Measurements from ENCODE around the gene ZNF438. TPM values are rescaled to one million over a fixed set of nuclear protein-coding genes. Genes with fewer than 3 reads are reported as not detected.
A peak's percentile ranks its signal among the peaks of the same experiment; 100 is the strongest.

Gene ZNF438
- total RNA-seq, 4 donors from 2014 or later = 10.3 to 14.6 (median 13.6) TPM

DNA sequence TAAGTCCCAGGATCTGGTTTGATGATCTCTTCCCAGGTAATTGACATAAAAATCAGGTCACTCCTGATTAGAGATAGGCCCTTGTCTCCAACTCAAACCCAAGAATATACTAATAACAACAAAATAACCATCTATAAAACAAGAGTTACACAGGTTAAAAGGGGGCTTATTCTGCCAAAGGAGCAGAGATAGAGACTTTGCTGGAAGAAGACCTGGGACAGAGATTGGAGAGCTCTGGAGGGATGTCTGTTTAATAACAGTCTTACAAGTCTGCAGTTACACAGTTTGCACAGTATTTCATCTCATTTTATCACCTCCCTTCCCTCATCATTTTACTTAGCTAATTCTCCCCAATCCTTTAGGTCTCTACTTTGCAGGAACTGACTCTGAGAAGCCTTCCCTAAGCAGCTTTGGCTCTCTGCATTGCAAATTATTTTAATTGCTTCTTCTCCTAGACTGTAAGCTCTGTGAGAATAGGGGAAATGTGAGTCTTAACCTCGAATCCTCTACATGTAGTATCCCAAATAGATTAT lies 3.7 kb upstream of the ZNF438 start:
- WGBS, 2 donors (ENCODE audit: low coverage in 1 of 2) = 100% methylated on average over 1 of the region's 1 CpG; no CpG with 5 or more reads in 1 of the 2 donors

DNA sequence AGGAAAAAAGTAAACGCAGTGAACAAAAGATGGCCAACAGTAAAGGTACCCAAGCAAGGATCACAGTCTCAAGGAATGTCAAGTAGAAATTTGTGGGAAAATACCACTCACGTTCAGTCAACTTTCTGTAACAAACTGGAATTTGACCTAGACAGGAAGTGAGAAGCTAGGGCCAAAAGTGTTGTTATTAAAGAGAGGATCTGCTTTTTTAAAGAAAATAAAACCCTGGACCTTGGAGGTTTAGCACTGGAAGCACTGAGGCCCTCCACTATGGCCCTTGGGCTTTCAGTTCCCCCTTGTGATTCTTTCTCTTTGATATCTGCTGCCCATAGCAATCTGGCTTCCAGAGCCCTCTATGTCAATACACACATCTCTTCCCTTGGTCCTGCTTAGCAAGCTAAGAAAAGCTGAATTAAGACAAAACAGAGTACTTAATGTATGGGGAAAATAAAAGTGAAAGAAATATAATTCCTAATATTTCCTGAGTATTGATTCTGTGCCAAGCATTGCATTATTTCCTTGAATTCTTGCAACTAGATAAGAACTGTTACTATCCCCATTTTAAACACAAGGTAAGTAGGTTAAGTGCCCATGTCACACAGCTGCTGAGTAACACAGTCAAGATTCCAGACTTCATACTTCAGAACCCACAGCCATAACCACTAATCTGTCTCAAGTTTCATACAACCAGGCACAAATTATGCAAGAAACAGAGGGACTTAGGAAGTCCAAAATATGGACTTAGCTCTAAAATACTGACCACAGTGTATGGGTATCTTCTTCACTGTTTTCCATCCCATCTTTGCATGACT lies 2.6 kb upstream of the ZNF438 start:
- TF ChIP-seq POLR2A (IDR thresholded peaks at IDR 0.05) (no peak), POLR2AphosphoS5 (IDR thresholded peaks at IDR 0.05) (no peak), EP300 (IDR thresholded peaks at IDR 0.05) (no peak)
- TF ChIP-seq, protein P1, sequence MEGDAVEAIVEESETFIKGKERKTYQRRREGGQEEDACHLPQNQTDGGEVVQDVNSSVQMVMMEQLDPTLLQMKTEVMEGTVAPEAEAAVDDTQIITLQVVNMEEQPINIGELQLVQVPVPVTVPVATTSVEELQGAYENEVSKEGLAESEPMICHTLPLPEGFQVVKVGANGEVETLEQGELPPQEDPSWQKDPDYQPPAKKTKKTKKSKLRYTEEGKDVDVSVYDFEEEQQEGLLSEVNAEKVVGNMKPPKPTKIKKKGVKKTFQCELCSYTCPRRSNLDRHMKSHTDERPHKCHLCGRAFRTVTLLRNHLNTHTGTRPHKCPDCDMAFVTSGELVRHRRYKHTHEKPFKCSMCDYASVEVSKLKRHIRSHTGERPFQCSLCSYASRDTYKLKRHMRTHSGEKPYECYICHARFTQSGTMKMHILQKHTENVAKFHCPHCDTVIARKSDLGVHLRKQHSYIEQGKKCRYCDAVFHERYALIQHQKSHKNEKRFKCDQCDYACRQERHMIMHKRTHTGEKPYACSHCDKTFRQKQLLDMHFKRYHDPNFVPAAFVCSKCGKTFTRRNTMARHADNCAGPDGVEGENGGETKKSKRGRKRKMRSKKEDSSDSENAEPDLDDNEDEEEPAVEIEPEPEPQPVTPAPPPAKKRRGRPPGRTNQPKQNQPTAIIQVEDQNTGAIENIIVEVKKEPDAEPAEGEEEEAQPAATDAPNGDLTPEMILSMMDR (IDR thresholded peaks at IDR 0.05) = no peak
- H3K4me1 ChIP-seq = peaks cover 0 to 34% (median 3%) of the 10 kb centered on the region in 3 donors
- no peaks in the 10 kb centered on the region for H3K9me3 ChIP-seq
- no peak overlapping the region for H3K4me3 ChIP-seq
- 64 to 75% methylated on average over 2 of the region's 2 CpGs for WGBS, 2 donors (ENCODE audit: low coverage in 1 of 2)
- H3K27ac ChIP-seq = peak overlapping the region; percentile 1 to 50 (median 27)
- H3K36me3 ChIP-seq = no peaks in the 10 kb centered on the region
- no peak for ATAC-seq
- no peaks in the 10 kb centered on the region for H3K27me3 ChIP-seq

More for the DNA sequence above, 3.7 kb upstream of the ZNF438 start:
- no peak for ATAC-seq
- Histone ChIP-seq H3K4me1 (peaks cover 0 to 24% (median 3%) of the 10 kb centered on the region in 3 donors), H3K27ac (no peak overlapping the region), H3K9me3 (no peaks in the 10 kb centered on the region), H3K4me3 (no peak overlapping the region), H3K27me3 (no peaks in the 10 kb centered on the region), H3K36me3 (no peaks in the 10 kb centered on the region)
- no peak for TF ChIP-seq EP300 (IDR thresholded peaks at IDR 0.05)
- TF ChIP-seq POLR2A (IDR thresholded peaks at IDR 0.05) = no peak
- TF ChIP-seq, protein P1 (IDR thresholded peaks at IDR 0.05) = no peak
- no peak for TF ChIP-seq POLR2AphosphoS5 (IDR thresholded peaks at IDR 0.05)

DNA sequence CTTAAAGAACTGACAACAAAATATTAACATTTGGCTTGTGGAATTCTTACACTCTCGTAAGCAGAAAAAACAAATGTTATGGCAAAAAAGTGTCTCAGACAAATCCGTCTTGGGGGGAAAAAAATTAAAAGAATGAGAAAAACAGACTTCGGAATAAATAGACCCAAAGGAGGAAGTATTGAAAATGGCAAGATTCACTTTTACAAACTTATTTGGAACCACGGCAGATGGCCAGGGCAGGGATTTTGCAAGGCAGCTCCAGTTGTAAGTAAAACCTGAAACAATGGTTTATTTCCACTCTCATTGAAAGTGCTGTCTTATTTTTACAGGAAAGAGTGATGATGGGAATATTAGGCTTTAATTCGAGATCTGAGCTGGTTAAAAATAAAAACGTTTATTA lies 1.5 kb upstream of the ZNF438 start:
- Histone ChIP-seq H3K27me3 (no peaks in the 10 kb centered on the region), H3K27ac (peak overlapping the region in 3 of 4 donors; percentile 100), H3K9me3 (no peaks in the 10 kb centered on the region), H3K36me3 (no peaks in the 10 kb centered on the region), H3K4me1 (peaks cover 0 to 46% (median 7%) of the 10 kb centered on the region in 3 donors), H3K4me3 (peak overlapping the region in 1 of 2 donors; percentile 54)
- TF ChIP-seq POLR2AphosphoS5 (IDR thresholded peaks at IDR 0.05) (no peak), POLR2A (IDR thresholded peaks at IDR 0.05) (no peak), EP300 (IDR thresholded peaks at IDR 0.05) (no peak)
- TF ChIP-seq, protein P1 (IDR thresholded peaks at IDR 0.05) = no peak
- 45 to 64% methylated on average over 5 to 6 of the region's 6 CpGs for WGBS, 2 donors (ENCODE audit: low coverage in 1 of 2)
- no peak for ATAC-seq

DNA sequence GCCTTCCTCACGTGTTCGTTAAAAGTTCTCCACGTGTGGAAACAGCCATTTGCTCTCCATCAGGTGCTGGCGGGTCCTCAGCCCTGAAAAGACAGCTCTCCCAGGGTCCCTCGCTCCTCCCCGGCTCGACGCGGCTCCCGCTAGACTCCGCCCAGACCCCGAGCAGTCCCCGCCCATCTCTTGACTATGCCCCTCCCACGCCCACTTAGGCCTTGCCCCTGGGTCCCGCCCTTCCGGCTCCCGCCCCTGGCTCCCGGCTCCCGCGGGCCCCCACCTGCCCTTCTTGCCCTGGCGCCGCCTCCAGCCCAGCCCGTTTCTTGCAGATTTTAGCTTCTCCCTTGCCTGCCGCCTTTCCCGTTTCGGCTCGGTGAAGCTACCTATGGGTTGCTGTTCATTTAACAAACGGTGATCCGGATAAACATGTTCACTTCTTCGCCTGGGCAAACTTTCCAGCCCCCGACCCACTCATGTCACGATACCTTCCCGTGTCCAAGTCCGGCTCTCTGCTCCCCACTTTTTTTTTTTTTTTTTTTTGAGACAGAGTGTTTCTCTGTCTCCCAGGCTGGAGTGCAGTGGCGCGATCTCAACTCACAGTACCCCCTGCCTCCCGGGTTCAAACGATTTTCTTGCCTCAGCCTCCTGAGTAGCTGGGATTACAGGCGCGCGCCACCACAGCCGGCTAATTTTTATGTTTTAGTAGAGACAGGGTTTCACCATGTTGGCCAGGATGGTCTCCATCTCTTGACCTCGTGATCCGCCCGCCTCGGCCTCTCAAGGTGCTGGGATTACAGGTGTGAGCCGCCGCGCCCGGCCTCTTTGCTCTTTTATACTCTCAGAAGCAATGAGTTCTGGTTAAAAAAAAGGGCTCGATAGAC lies 830 bp upstream of the ZNF438 start:
- ATAC-seq = peak; percentile 94
- H3K27ac ChIP-seq = peak overlapping the region; percentile 97 to 100 (median 100)
- 3 to 25% methylated on average over 16 to 34 of the region's 51 CpGs for WGBS, 2 donors (ENCODE audit: low coverage in 1 of 2)
- no peaks in the 10 kb centered on the region for H3K27me3 ChIP-seq
- H3K36me3 ChIP-seq = no peaks in the 10 kb centered on the region
- peaks cover 0 to 50% (median 8%) of the 10 kb centered on the region in 3 donors for H3K4me1 ChIP-seq
- H3K9me3 ChIP-seq = no peaks in the 10 kb centered on the region
- TF ChIP-seq, protein P1 (IDR thresholded peaks at IDR 0.05) = peak in 1 of 4 experiments; percentile 35
- no peak for TF ChIP-seq POLR2A (IDR thresholded peaks at IDR 0.05)
- peak; percentile 66 for TF ChIP-seq POLR2AphosphoS5 (IDR thresholded peaks at IDR 0.05)
- no peak for TF ChIP-seq EP300 (IDR thresholded peaks at IDR 0.05)
- peak overlapping the region; percentile 54 to 77 for H3K4me3 ChIP-seq
